CD1c-positive myeloid dendritic cell (primary cell): ENCODE data around the gene SERPINA3.
"Not testable (repeated sequence)": the region's sequence is repeated elsewhere in the genome, so short reads cannot be mapped to it uniquely, and the experiment has no call there.

Experiments
- DNase-seq: peaks from one replicate; pipeline ENCODE4 v3.0.0-alpha.2; 2016; ENCODE audit errors: extremely low spot score

The SERPINA3 gene

GRCh38 chr14:94631536-94632304 is 19.5 kb downstream of the SERPINA3 start:
- DNase-seq, result no peak

DNA sequence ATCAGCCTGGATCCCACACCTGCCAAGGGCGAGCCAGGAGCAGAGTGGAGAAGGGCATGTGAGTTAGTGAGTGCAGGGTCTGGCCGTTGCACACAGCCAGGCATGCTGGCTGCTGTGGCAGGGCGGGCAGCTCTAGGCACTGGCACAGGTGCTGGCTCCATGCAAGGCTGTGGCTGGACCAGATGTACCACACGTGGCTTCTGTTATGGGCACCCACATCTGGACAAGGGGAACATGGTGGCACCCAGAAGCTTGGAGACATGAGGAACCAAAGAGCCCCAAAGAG is 20.1 kb downstream of the SERPINA3 start:
- DNase-seq, result no peak

GRCh38 chr14:94633121-94633520 is 20.9 kb downstream of the SERPINA3 start:
- DNase-seq, result no peak

GRCh38 chr14:94635154-94635553 is 23.0 kb downstream of the SERPINA3 start:
- DNase-seq, result no peak

DNA sequence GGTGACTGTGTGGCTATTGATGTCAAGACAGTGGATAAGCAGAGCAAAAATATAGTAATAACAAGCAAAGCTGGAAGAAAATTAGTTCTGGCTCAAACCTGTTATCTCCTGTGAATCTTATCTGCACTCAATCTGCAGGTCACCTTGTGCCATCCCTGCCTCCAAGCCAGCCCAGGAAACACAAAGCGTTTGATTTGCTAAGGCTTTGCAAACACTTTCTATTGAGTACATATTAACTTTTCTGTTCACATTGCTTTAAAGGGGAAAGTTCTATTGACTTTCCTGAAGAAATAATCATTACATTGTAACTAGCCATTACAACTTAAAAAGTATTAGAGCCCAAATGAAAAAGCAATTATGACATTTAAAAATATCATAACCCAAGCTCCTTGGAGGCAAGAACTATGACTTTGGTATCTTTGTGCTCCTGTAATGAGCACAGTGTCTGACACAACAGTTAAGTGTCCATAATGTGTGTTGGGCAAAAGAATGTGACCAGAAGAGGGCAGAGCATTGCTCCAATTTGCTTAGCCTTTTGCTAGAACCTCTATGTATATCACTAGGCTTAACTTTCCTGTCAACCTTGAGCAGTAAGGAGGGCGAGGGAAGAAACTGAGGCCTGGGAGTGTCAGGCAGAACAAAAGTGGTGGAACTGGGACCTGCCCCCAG is 24.7 kb downstream of the SERPINA3 start:
- peak; percentile 32 for DNase-seq

GRCh38 chr14:94637814-94638213 is 25.6 kb downstream of the SERPINA3 start:
- DNase-seq, result not testable (repeated sequence)

DNA sequence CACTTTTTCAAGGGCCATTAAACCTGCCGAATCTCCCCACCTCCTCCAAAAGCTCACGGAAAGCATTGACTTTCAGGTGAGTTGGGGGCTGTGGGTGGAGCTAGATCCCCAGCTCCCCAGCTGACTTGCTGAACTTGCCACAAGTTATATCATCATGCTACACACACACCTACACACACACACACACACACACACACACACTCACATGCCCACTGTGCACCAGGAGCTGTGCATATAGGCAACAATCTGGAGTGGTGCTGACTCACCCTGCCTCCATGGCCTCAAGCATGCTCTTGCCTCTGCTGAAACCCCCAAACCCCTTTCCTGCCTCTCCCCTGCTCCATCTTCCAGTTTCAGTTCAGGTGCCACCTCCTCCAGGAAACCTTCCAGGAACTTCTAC is 26.1 kb downstream of the SERPINA3 start:
- DNase-seq, result no peak

GRCh38 chr14:94638961-94639817 is 27.0 kb downstream of the SERPINA3 start:
- no peak for DNase-seq

DNA sequence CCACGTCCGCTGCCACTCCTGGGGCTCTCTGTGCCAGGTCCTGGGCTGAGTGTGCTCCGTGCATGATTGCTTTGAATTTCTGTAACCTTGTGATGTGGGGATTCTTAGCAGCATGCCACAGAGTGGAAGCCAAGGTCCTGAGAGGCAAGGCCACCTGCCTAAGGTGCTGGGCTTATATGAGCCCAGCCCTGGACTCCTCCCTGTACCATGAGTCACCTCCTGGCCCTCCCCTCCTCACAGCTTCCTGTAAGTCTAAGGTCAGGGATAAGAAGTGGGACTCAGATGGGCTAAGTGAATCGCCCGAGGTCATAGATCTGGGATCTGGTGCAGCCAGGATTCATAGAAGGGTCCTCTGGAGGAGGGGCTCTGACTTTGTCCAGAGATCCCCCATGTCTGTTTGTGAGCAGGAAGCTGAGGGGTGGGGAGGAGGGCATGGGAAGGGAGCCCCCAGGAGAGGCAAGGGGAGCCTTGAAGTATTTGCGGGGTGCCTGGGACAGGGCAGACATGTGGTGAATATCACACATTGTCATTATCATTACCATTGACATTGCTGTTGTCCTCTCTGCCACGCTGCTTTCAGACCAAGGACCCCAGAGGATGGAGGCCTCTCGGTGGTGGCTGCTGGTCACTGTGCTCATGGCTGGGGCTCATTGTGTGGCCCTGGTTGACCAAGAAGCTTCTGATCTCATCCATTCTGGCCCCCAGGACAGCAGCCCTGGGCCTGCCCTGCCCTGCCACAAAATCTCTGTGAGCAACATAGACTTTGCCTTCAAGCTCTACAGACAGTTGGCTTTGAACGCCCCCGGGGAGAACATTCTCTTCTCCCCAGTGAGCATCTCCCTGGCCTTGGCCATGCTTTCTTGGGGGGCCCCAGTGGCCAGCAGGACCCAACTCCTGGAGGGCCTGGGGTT is 28.8 kb downstream of the SERPINA3 start:
- no peak for DNase-seq

GRCh38 chr14:94641632-94641955 is 29.4 kb downstream of the SERPINA3 start:
- no peak for DNase-seq

DNA sequence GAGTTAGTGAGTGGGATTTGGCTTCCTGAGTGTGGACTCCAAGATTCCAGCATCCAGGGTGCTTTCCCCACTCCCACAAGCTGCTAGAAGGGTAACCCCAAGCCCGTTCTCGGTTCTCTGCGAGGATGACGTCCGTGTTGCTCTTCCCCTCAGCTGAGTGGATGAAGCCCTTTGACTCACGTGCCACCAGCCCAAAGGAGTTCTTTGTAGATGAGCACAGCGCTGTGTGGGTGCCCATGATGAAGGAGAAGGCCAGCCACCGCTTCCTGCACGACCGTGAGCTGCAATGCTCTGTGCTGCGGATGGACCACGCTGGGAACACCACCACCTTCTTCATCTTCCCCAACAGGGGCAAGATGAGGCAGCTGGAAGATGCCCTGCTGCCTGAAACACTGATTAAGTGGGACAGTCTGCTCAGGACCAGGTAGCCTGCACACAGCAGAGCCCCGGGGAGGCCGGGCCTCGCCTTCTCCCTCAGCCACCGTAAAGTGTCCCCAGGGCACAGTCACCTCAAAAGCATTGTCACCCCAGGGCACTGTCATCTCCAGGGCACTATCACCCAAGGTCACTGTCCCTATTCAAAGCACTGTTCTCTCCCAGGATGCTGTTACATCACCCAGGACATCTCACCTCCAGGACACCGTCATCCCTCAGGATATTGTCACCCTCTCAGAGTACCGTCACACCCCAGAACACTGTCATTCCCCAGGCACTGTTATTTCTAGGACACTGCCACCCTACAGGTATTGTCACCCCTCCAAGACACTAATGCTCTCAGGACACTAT is 31.3 kb downstream of the SERPINA3 start:
- no peak for DNase-seq

DNA sequence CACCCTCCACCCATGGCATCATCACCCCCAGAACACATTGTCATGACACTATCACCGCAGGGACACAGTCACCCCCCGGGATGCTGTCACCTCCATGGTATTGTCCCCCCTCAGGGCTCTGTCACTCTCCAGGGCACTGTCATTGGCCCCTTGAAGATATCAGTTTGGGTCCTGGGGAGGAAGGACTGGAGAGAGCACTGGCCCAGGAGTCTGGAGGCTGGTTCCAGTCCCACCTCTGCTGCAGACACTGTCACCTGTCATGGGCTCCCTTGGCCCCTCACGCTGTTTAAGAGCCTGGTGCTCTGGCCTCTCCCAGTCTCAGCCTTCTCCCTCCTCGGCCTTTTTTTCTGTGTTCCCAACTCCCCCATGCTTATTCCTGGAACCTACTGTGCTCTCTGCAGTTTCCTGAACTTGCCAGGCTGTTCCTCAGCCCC is 31.9 kb downstream of the SERPINA3 start:
- DNase-seq, result no peak

- no peak for DNase-seq
These were observed 33.9 kb downstream of the SERPINA3 start for GRCh38 chr14:94646066-94646465.

GRCh38 chr14:94646481-94646880 is 34.3 kb downstream of the SERPINA3 start:
- peak; percentile 81 for DNase-seq

- no peak for DNase-seq
These were observed 36.6 kb downstream of the SERPINA3 start for GRCh38 chr14:94648801-94649200.

- DNase-seq, result no peak
These were observed 37.6 kb downstream of the SERPINA3 start for GRCh38 chr14:94649543-94650443.

- no peak for DNase-seq
These were observed 38.2 kb downstream of the SERPINA3 start for GRCh38 chr14:94650444-94650775.

GRCh38 chr14:94650806-94651805 is 38.9 kb downstream of the SERPINA3 start:
- no peak for DNase-seq

- DNase-seq, result no peak
These were observed 41.1 kb downstream of the SERPINA3 start for GRCh38 chr14:94653321-94653720.
